IPS-15b (cell line): Measurements from ENCODE around the gene EMC1.
"Not testable (repeated sequence)": the region's sequence is repeated elsewhere in the genome, so short reads cannot be mapped to it uniquely, and the experiment has no call there.

Source experiments
- H3K27me3 ChIP-seq: one replicate; pipeline ENCODE4 v1.6.1; 2013; ENCODE audit warnings: low read length; ENCODE audit not compliant: control insufficient read depth, insufficient read depth
- H3K36me3 ChIP-seq: one replicate; pipeline ENCODE4 v1.6.1; 2013; ENCODE audit warnings: low read length; ENCODE audit not compliant: control insufficient read depth, insufficient read depth
- H3K4me1 ChIP-seq: one replicate; pipeline ENCODE4 v1.6.1; 2013; ENCODE audit warnings: mild to moderate bottlenecking, low read length; ENCODE audit not compliant: control insufficient read depth, insufficient read depth
- H3K4me3 ChIP-seq: one replicate; pipeline ENCODE4 v1.5.1; 2013; ENCODE audit warnings: low read depth, low read length
- H3K9ac ChIP-seq: one replicate; pipeline ENCODE4 v1.6.1; 2013; ENCODE audit warnings: low read depth, mild to moderate bottlenecking, low read length
- H3K9me3 ChIP-seq: one replicate; pipeline ENCODE4 v1.6.1; 2013; ENCODE audit warnings: mild to moderate bottlenecking, low read length; ENCODE audit not compliant: control insufficient read depth, insufficient read depth

Gene EMC1

GRCh38 chr1:19229229-19229628 is 22.1 kb downstream of the EMC1 start:
- H3K9me3 ChIP-seq = no peaks in the 10 kb centered on the region
- no peak overlapping the region for H3K9ac ChIP-seq
- H3K27me3 ChIP-seq = no peaks in the 10 kb centered on the region
- no peak overlapping the region for H3K4me3 ChIP-seq
- peaks cover 37% of the 10 kb centered on the region for H3K36me3 ChIP-seq
- H3K4me1 ChIP-seq = no peaks in the 10 kb centered on the region

GRCh38 chr1:19222979-19223824 is 28.1 kb downstream of the EMC1 start:
- H3K9ac ChIP-seq = no peak overlapping the region
- no peaks in the 10 kb centered on the region for H3K4me1 ChIP-seq
- H3K36me3 ChIP-seq = peaks cover 47% of the 10 kb centered on the region
- no peak overlapping the region for H3K4me3 ChIP-seq
- no peaks in the 10 kb centered on the region for H3K27me3 ChIP-seq
- no peaks in the 10 kb centered on the region for H3K9me3 ChIP-seq

GRCh38 chr1:19222573-19222972 is 28.8 kb downstream of the EMC1 start:
- peaks cover 47% of the 10 kb centered on the region for H3K36me3 ChIP-seq

GRCh38 chr1:19220991-19221390 is 30.3 kb downstream of the EMC1 start:
- H3K27me3 ChIP-seq = no peaks in the 10 kb centered on the region
- no peaks in the 10 kb centered on the region for H3K9me3 ChIP-seq
- no peak overlapping the region for H3K4me3 ChIP-seq
- H3K36me3 ChIP-seq = peaks cover 51% of the 10 kb centered on the region
- H3K9ac ChIP-seq = no peak overlapping the region
- no peaks in the 10 kb centered on the region for H3K4me1 ChIP-seq

More at GRCh38 chr1:19222573-19222972, 28.8 kb downstream of the EMC1 start:
- Histone ChIP-seq H3K9ac (no peak overlapping the region), H3K9me3 (no peaks in the 10 kb centered on the region), H3K4me3 (no peak overlapping the region), H3K27me3 (no peaks in the 10 kb centered on the region), H3K4me1 (no peaks in the 10 kb centered on the region)

DNA sequence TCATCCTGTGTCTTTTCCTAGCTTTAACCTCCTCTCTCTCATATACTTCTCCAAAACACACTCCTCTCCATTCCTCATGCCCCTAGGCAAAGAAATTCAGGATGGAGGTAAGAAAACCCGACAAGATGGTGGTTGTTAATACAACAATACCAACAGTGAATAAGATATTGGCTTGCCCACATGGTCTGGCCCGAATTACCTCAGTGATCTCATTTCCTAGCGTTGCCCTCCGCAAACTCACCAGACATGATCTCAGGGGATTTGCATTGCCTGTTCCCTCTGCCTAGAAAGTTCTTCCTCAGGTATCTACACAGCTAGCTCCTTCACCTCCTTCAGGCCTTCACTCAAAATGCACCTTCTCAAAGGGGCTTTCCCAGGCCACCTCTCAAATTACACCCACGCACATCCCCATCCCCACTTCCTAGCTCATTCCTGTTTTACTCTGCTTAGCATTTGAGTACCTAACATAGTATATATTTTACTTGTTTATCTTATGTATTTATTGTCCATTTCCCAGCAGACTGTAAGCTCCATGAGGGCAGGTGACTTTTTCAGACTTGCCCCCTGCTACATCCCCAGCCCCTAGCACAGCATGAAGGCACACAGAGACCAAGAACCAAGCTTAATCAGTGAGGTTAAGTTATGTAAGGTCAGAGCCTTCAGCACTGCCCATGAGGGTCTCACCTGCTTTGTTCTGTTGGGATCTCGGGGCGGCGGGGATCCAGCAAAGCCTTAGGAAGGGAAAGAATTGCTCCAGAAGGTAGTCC is 31.1 kb downstream of the EMC1 start:
- no peaks in the 10 kb centered on the region for H3K4me1 ChIP-seq
- peaks cover 51% of the 10 kb centered on the region for H3K36me3 ChIP-seq
- no peaks in the 10 kb centered on the region for H3K9me3 ChIP-seq
- no peak overlapping the region for H3K4me3 ChIP-seq
- H3K9ac ChIP-seq = no peak overlapping the region
- no peaks in the 10 kb centered on the region for H3K27me3 ChIP-seq

GRCh38 chr1:19219451-19219850 is 31.9 kb downstream of the EMC1 start:
- H3K9me3 ChIP-seq = no peaks in the 10 kb centered on the region
- H3K9ac ChIP-seq = no peak overlapping the region
- H3K4me1 ChIP-seq = no peaks in the 10 kb centered on the region
- H3K4me3 ChIP-seq = no peak overlapping the region
- H3K27me3 ChIP-seq = no peaks in the 10 kb centered on the region
- peaks cover 48% of the 10 kb centered on the region for H3K36me3 ChIP-seq

DNA sequence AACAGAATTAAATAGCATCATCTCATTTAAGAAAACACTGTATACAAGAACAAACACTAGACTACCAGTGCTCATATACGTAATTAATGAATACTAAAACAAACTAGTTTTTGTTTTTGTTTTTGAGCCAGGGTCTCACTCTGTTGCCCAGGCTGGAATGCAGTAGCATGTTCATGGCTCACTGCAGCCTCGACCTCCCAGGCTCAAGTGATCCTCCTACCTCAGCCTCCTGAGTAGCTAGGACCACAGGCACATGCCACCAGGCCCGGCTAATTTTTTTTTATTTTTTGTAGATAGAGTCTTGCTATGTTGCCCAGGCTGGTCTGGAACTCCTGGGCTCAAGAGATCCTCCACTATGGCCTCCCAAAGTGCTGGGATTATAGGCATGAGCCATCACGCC is 34.7 kb downstream of the EMC1 start:
- not testable (repeated sequence) for H3K4me3 ChIP-seq, H3K9me3 ChIP-seq
- peaks cover 24% of the 10 kb centered on the region for H3K36me3 ChIP-seq

GRCh38 chr1:19213580-19213979 is 37.7 kb downstream of the EMC1 start:
- Histone ChIP-seq H3K9me3 (no peaks in the 10 kb centered on the region), H3K9ac (no peak overlapping the region), H3K36me3 (peaks cover 4% of the 10 kb centered on the region), H3K27me3 (no peaks in the 10 kb centered on the region), H3K4me1 (no peaks in the 10 kb centered on the region), H3K4me3 (no peak overlapping the region)

More for the DNA sequence above, 34.7 kb downstream of the EMC1 start:
- H3K4me1 ChIP-seq, H3K27me3 ChIP-seq, H3K9ac ChIP-seq: not testable (repeated sequence)

DNA sequence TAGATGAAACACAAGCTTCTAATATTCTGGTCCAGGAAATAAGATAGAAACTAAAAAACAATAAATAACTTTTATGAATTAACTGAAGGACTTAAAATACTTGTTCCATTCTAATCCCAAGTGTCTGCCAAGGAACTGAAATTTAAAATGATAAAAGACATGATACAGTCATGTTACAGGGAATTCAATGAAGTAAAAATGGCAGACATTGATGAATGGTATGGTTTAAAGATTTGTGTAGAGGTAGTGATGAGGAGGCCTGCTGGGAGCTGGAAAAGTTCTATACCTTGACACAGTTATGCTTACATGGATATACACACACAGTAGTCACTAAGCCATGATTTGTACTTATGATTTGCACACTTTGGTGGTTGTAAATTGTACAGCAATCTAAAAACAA is 39.2 kb downstream of the EMC1 start:
- peaks cover 4% of the 10 kb centered on the region for H3K36me3 ChIP-seq
- H3K4me3 ChIP-seq = no peak overlapping the region
- no peak overlapping the region for H3K9ac ChIP-seq

DNA sequence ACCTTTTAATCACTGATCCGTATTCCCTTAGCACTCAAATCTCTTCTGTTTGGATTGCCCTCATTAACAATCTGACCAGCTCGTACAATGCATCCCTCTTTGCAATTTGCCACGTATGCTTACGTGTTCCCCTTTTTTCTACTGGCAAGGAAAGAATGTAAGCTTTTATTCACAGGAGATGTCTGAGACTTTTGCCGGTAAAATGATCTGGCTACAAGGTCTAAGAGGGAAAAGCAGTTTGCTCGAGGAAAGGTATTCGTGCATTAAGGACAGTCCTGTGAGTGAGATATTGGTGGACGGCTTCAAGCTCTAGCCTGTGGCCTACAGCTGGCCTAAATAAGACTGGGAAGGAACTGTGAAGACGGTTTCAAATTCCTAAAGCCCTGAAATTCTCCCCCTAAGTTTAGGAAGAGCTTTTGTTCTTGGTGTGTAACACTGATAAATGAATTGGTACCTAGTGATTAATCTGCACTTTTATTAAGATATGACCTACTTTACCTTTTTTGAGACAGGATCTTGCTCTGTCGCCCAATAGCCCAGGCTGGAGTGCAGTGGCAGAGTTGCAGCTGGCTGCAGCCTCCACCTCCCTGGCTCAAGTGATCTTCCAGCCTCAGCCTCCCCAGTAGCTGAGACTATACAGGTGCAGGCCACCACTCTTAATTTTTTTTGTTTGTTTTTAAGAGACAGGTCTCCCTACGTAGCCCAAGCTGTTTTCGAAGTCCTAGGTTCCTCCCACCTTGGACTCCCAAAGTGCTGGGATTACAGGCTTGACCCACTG is 40.4 kb downstream of the EMC1 start:
- Histone ChIP-seq H3K9ac (peak overlapping the region; percentile 91), H3K27me3 (no peaks in the 10 kb centered on the region), H3K4me3 (peak overlapping the region; percentile 86), H3K36me3 (no peaks in the 10 kb centered on the region), H3K4me1 (no peaks in the 10 kb centered on the region), H3K9me3 (no peaks in the 10 kb centered on the region)

More for the DNA sequence above, 39.2 kb downstream of the EMC1 start:
- no peaks in the 10 kb centered on the region for H3K9me3 ChIP-seq
- H3K27me3 ChIP-seq = no peaks in the 10 kb centered on the region
- H3K4me1 ChIP-seq = no peaks in the 10 kb centered on the region

DNA sequence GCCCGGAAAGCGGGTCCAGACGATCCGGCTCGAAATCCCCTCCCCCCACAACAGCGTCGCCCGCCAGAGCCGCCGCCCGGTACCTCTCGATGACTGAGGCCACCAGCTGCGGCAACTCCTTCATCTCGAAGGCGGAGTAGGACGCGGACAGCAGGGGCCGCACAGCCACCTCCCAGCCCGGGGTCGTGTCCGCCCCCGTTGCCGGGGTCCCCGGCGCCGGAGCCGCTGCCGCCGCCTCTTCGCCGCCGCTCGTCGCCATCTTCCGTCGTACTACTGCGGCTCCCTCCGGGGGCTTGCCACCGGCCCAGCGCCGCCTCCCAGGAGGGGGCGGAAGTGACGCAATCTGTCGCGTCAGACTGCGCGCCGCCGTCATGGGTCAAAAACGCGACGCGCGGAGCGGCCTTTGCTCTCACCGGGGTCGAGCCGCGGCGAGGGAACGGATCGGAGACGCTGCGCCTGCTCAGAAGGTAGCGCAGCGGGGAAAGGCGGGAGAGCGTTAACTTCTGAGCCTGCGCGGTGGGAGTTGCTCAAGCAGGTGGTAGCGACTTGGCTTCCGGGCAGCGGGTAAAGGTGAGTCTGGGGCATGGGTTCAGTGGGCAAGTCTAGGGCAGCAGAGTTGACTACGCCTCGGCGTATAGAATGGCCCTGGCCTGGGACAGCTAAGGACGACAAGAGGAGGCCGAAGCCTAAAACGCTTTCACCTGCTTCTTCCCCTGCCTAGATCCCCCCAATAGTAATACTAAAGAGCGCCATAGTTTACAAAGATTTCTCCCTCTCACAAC is 41.1 kb downstream of the EMC1 start, which contains the start of gene UBR4:
Gene UBR4, minus strand, starts transcription at position 277 of the 782 bp plus-strand sequence. Its CDS starts 18 bp downstream, at position 259.
- Histone ChIP-seq H3K9me3 (no peaks in the 10 kb centered on the region), H3K27me3 (no peaks in the 10 kb centered on the region), H3K36me3 (no peaks in the 10 kb centered on the region), H3K9ac (peak within 1 kb of the TSS; percentile 91), H3K4me3 (peak within 1 kb of the TSS; percentile 86), H3K4me1 (peaks cover 2% of the 10 kb centered on the region)
